ENCODE data around the gene FLYWCH2. TPM values are rescaled to one million over a fixed set of nuclear protein-coding genes. Genes with fewer than 3 reads are reported as not detected.

Gene FLYWCH2
- total and polyA plus RNA-seq, 9 of the 15 experiments (the other 6 are each of a cell fraction or from before 2014, with no cell fraction given): 0.70 to 55.5 (median 7.6) TPM

DNA sequence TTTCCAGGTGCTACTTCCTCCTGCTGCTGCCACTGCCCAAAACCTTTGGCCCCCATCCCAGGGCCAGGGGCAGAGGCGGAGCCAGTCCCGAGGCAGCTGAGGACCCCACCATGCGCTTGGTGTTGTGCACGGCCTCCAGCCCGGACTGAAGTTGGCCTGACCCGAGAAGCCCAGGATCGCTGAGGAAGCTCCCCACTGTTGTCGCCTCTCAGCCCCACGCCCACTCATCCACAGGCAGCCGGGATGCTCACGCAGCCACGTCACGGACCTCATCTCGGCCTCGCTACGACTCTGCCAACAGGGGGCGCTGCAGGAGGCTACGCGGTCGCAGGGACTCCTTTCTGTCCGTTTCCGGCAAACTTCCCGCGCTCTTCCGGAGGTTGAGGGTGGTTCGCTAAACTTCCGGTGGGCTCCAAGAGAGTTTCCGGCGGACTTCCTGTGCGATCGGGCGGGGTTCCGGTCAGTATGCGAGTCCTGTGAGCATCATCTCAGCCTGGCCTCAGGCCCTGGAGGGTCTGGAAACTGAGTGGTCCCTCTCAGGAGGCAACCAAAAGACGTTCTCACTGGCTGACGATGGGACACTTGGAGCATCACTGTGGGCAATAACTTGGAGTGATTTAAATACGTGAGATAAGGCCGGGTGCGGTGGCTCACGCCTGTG lies 40.5 kb upstream of the FLYWCH2 start (continued):
- TF ChIP-seq, protein P1, sequence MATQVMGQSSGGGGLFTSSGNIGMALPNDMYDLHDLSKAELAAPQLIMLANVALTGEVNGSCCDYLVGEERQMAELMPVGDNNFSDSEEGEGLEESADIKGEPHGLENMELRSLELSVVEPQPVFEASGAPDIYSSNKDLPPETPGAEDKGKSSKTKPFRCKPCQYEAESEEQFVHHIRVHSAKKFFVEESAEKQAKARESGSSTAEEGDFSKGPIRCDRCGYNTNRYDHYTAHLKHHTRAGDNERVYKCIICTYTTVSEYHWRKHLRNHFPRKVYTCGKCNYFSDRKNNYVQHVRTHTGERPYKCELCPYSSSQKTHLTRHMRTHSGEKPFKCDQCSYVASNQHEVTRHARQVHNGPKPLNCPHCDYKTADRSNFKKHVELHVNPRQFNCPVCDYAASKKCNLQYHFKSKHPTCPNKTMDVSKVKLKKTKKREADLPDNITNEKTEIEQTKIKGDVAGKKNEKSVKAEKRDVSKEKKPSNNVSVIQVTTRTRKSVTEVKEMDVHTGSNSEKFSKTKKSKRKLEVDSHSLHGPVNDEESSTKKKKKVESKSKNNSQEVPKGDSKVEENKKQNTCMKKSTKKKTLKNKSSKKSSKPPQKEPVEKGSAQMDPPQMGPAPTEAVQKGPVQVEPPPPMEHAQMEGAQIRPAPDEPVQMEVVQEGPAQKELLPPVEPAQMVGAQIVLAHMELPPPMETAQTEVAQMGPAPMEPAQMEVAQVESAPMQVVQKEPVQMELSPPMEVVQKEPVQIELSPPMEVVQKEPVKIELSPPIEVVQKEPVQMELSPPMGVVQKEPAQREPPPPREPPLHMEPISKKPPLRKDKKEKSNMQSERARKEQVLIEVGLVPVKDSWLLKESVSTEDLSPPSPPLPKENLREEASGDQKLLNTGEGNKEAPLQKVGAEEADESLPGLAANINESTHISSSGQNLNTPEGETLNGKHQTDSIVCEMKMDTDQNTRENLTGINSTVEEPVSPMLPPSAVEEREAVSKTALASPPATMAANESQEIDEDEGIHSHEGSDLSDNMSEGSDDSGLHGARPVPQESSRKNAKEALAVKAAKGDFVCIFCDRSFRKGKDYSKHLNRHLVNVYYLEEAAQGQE (IDR thresholded peaks at IDR 0.05; ENCODE audit: borderline replicate concordance): peak; percentile 46; the same call in 1 of the 2 replicates
- TF ChIP-seq, protein P1 (CRISPR knock-in tag; IDR thresholded peaks at IDR 0.05; ENCODE audit: low read depth): no peak
- TF ChIP-seq RBFOX2 (IDR thresholded peaks at IDR 0.05; ENCODE audit: low read depth, low read length) (peak; percentile 56), HDAC3 (IDR thresholded peaks at IDR 0.05; ENCODE audit: borderline replicate concordance, partially characterized antibody) (no peak), THRAP3 (IDR thresholded peaks at IDR 0.05; ENCODE audit: borderline replicate concordance) (0 out of 2 replicates have a peak, but pooled peaks have one; percentile 60), PHF20 (IDR thresholded peaks at IDR 0.05; ENCODE audit: partially characterized antibody) (peak; percentile 82), GABPA (tag; conservative IDR thresholded peaks at IDR 0.05; ENCODE audit: low read depth) (peak; percentile 91)
- TF ChIP-seq, protein P2, sequence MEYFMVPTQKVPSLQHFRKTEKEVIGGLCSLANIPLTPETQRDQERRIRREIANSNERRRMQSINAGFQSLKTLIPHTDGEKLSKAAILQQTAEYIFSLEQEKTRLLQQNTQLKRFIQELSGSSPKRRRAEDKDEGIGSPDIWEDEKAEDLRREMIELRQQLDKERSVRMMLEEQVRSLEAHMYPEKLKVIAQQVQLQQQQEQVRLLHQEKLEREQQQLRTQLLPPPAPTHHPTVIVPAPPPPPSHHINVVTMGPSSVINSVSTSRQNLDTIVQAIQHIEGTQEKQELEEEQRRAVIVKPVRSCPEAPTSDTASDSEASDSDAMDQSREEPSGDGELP (CRISPR knock-in tag; IDR thresholded peaks at IDR 0.05; ENCODE audit: borderline replicate concordance): peak; percentile 68; the same call in 1 of the 2 replicates
- TF ChIP-seq, protein P3, sequence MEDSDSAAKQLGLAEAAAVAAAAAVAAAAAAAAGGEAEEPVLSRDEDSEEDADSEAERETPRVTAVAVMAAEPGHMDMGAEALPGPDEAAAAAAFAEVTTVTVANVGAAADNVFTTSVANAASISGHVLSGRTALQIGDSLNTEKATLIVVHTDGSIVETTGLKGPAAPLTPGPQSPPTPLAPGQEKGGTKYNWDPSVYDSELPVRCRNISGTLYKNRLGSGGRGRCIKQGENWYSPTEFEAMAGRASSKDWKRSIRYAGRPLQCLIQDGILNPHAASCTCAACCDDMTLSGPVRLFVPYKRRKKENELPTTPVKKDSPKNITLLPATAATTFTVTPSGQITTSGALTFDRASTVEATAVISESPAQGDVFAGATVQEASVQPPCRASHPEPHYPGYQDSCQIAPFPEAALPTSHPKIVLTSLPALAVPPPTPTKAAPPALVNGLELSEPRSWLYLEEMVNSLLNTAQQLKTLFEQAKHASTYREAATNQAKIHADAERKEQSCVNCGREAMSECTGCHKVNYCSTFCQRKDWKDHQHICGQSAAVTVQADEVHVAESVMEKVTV (CRISPR knock-in tag; IDR thresholded peaks at IDR 0.05): no peak
- TF ChIP-seq, protein P4, sequence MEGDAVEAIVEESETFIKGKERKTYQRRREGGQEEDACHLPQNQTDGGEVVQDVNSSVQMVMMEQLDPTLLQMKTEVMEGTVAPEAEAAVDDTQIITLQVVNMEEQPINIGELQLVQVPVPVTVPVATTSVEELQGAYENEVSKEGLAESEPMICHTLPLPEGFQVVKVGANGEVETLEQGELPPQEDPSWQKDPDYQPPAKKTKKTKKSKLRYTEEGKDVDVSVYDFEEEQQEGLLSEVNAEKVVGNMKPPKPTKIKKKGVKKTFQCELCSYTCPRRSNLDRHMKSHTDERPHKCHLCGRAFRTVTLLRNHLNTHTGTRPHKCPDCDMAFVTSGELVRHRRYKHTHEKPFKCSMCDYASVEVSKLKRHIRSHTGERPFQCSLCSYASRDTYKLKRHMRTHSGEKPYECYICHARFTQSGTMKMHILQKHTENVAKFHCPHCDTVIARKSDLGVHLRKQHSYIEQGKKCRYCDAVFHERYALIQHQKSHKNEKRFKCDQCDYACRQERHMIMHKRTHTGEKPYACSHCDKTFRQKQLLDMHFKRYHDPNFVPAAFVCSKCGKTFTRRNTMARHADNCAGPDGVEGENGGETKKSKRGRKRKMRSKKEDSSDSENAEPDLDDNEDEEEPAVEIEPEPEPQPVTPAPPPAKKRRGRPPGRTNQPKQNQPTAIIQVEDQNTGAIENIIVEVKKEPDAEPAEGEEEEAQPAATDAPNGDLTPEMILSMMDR (IDR thresholded peaks at IDR 0.05 in 2 of 3, conservative IDR thresholded peaks at IDR 0.05 in 1 of 3; ENCODE audit: insufficient read depth in 2 of 3, low read depth in 1 of 3, low read length in 3 of 3): peak; percentile 69 to 84 (median 83)
- TF ChIP-seq, protein P5, sequence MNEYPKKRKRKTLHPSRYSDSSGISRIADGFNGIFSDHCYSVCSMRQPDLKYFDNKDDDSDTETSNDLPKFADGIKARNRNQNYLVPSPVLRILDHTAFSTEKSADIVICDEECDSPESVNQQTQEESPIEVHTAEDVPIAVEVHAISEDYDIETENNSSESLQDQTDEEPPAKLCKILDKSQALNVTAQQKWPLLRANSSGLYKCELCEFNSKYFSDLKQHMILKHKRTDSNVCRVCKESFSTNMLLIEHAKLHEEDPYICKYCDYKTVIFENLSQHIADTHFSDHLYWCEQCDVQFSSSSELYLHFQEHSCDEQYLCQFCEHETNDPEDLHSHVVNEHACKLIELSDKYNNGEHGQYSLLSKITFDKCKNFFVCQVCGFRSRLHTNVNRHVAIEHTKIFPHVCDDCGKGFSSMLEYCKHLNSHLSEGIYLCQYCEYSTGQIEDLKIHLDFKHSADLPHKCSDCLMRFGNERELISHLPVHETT (CRISPR knock-in tag; conservative IDR thresholded peaks at IDR 0.05 in 1 of 2, IDR thresholded peaks at IDR 0.05 in 1 of 2): 0 out of 4 replicates have a peak, but pooled peaks of 1 of the 2 experiments have one; percentile 31
